Mesothelial cell of epicardium (in vitro differentiated cells): ENCODE measurements around the gene ZNF385A. TPM values are rescaled to one million over a fixed set of nuclear protein-coding genes. Genes with fewer than 3 reads are reported as not detected.

Experiments used
- DNase-seq, 2 experiments: peaks; one replicate each; pipeline ENCODE4 v3.0.0; 2021; ENCODE audit warnings: low spot score in 2 of 2; ENCODE audit not compliant: unreplicated experiment in 2 of 2
- H3K27ac Mint-ChIP-seq: 2 replicates; pipeline ENCODE4 v1.8.0; 2021; ENCODE audit warnings: mixed read lengths
- H3K27me3 Mint-ChIP-seq: 2 replicates; pipeline ENCODE4 v1.8.0; 2021; ENCODE audit warnings: low read depth, mixed read lengths
- H3K36me3 Mint-ChIP-seq: 2 replicates; pipeline ENCODE4 v1.8.0; 2021; ENCODE audit warnings: mixed read lengths
- H3K4me1 Mint-ChIP-seq: 2 replicates; pipeline ENCODE4 v1.8.0; 2021; ENCODE audit warnings: mixed read lengths
- H3K4me3 Mint-ChIP-seq: 2 replicates; pipeline ENCODE4 v1.8.0; 2021; ENCODE audit warnings: mild to moderate bottlenecking, moderate library complexity, mixed read lengths
- H3K9me3 Mint-ChIP-seq: 2 replicates; pipeline ENCODE4 v1.8.0; 2021; ENCODE audit warnings: mixed read lengths
- CTCF ChIP-seq: fragments of 200-600 bp; sonication (generic); IDR thresholded peaks from one replicate; pipeline ENCODE4 v1.5.0; 2021; ENCODE audit warnings: antibody characterized with exemption; ENCODE audit not compliant: unreplicated experiment
- total RNA-seq: library from RNA; stranded (reverse); gene quantifications from 3 replicates; pipeline ENCODE4 v1.2.1, GENCODE V29; 2021

Gene ZNF385A
- total RNA-seq, 1 donor from 2014 or later = 35.4 TPM

DNA sequence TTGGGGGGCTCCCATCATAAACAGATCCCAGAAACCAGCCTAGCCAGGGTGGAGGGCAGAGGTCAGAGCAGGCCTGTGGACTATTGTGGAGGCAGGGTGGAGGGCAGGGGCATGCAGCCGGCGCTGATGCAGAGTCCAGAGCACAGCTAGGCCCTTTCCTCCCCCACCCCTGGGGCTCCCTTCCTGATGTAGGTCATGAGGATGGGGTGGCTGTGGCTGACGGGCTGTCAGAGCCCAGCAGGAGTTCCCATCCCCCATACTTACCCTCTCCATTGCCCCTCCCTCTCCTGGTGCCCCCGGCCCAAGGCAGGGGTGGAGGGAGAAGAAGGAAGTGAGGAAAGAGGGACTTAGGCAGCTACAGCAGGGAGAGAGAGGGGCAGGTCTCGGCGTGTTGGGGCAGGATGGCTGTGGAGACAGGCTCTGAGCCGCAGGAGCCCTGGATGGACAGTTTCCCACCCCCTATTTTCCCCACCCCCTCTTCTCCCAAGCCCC lies 5.7 kb upstream of the ZNF385A start:
- TF ChIP-seq CTCF = no peak
- no peaks in the 10 kb centered on the region for H3K9me3 Mint-ChIP-seq
- H3K27me3 Mint-ChIP-seq = no peaks in the 10 kb centered on the region
- peaks cover 57% of the 10 kb centered on the region for H3K4me1 Mint-ChIP-seq
- no peaks in the 10 kb centered on the region for H3K36me3 Mint-ChIP-seq
- peak overlapping the region; percentile 89 for H3K4me3 Mint-ChIP-seq
- no peak overlapping the region for H3K27ac Mint-ChIP-seq
- DNase-seq = no peak

GRCh38 chr12:54389607-54390175 lies 5.2 kb upstream of the ZNF385A start:
- H3K4me3 Mint-ChIP-seq = peak overlapping the region; percentile 89
- H3K9me3 Mint-ChIP-seq = no peaks in the 10 kb centered on the region
- H3K4me1 Mint-ChIP-seq = peaks cover 62% of the 10 kb centered on the region
- peak overlapping the region; percentile 92 for H3K27ac Mint-ChIP-seq
- no peaks in the 10 kb centered on the region for H3K36me3 Mint-ChIP-seq
- TF ChIP-seq CTCF = no peak
- DNase-seq = no peak
- H3K27me3 Mint-ChIP-seq = no peaks in the 10 kb centered on the region

DNA sequence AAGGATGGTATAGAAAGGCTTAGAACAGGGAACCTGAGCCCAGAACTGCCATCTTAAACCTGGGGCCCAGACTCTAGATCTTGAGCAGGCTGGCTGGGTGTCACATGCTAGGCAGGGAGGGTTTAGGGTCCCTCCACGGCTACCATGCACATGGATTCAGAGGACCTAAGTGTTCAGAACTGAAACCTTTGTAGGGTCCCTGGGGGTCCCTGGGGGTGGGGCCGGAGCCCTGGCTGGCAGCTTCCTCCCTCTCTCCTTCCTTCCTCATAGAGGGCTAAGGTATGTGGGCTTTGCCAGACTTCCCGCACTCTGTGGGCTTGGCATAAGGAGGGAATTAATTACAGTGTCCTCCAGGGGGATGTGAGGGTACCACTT lies 4.6 kb upstream of the ZNF385A start:
- DNase-seq = no peak
- H3K27me3 Mint-ChIP-seq = no peaks in the 10 kb centered on the region
- H3K36me3 Mint-ChIP-seq = no peaks in the 10 kb centered on the region
- peak overlapping the region; percentile 92 for H3K27ac Mint-ChIP-seq
- H3K4me1 Mint-ChIP-seq = peaks cover 66% of the 10 kb centered on the region
- no peak for TF ChIP-seq CTCF
- no peaks in the 10 kb centered on the region for H3K9me3 Mint-ChIP-seq
- peak overlapping the region; percentile 89 for H3K4me3 Mint-ChIP-seq

- Mint-ChIP-seq H3K4me1 (peaks cover 69% of the 10 kb centered on the region), H3K27ac (peak overlapping the region; percentile 92), H3K4me3 (no peak overlapping the region), H3K36me3 (peaks cover 3% of the 10 kb centered on the region), H3K9me3 (no peaks in the 10 kb centered on the region), H3K27me3 (no peaks in the 10 kb centered on the region)
- TF ChIP-seq CTCF = no peak
- DNase-seq = no peak
These were observed 4.0 kb upstream of the ZNF385A start for GRCh38 chr12:54388237-54389133.

GRCh38 chr12:54387114-54387467 lies 2.6 kb upstream of the ZNF385A start:
- DNase-seq = no peak
- Mint-ChIP-seq H3K4me3 (no peak overlapping the region), H3K9me3 (no peaks in the 10 kb centered on the region), H3K27me3 (no peaks in the 10 kb centered on the region), H3K27ac (peak overlapping the region; percentile 90), H3K36me3 (peaks cover 8% of the 10 kb centered on the region), H3K4me1 (peaks cover 63% of the 10 kb centered on the region)
- TF ChIP-seq CTCF = no peak
